HCT116 (cell line): ENCODE measurements around the gene CHST11. TPM values are rescaled to one million over a fixed set of nuclear protein-coding genes. Genes with fewer than 3 reads are reported as not detected.

Experiments
- ATAC-seq: fragments of 200-7000 bp; cut with Tn5 transposase; 2 replicates; pipeline ENCODE4 v1.9.1; 2020; ENCODE audit warnings: mild to moderate bottlenecking, moderate library complexity
- BruUV-seq: library from RNA; stranded (reverse); fragments of 400-500 nt; replicated peaks from 2 replicates; lab custom pipeline; 2021; lab: Mats Ljungman, UMichigan
- CTCF ChIA-PET: fragments of 300-600 bp; sonication (Branson Sonifier 250); formaldehyde crosslinking; loops from one replicate; lab custom pipeline; 2021; ENCODE audit warnings: antibody characterized with exemption; lab: Charles Lee
- POLR2A ChIA-PET: fragments of 300-600, 350-600 bp; sonication (Branson Sonifier 250); formaldehyde crosslinking; loops from one replicate; lab custom pipeline; 2021; ENCODE audit warnings: antibody characterized with exemption; lab: Charles Lee
- RAD21 ChIA-PET, 2 experiments: fragments of 300-600 bp; sonication (Branson Sonifier 250); formaldehyde crosslinking; loops; one replicate each; lab custom pipeline; 2023; ENCODE audit warnings: low total read pairs in 2 of 2; ENCODE audit not compliant: uncharacterized antibody in 2 of 2, unreplicated experiment in 2 of 2, low non-redundant PET in 1 of 2; lab: Charles Lee
- DNase-seq: peaks from one replicate; pipeline ENCODE4 v3.0.0-alpha.2; 2010; ENCODE audit warnings: low read depth, low spot score
- H2AFZ ChIP-seq: fragments of 200-600 bp; shearing (Covaris generic), sonication (generic); 2 replicates; pipeline ENCODE4 v1.6.1; 2017; ENCODE audit warnings: low read depth, mixed run types, mixed read lengths, antibody characterized with exemption, low read length; ENCODE audit not compliant: poor library complexity, severe bottlenecking
- H3K27ac ChIP-seq: 2 replicates; pipeline ENCODE4 v1.5.1; 2012; ENCODE audit warnings: low read depth, low read length
- H3K27me3 ChIP-seq: fragments of 200-600 bp; sonication (generic); 2 replicates; pipeline ENCODE4 v1.6.1; 2016; ENCODE audit warnings: mixed run types, low read length, mixed read lengths; ENCODE audit not compliant: insufficient read depth
- H3K36me3 ChIP-seq, 2 experiments: fragments of 200-500 bp in 1 of 2; fragments of 200-600 bp in 1 of 2; sonication (Bioruptor generic) in 1 of 2; sonication (generic) in 1 of 2; 2 replicates each; pipeline versions ENCODE4 v1.5.1 to v1.6.1; 2014 to 2016; ENCODE audit warnings: low read length in 2 of 2, inconsistent platforms in 1 of 2, mixed read lengths in 1 of 2, mixed run types in 1 of 2; ENCODE audit not compliant: insufficient read depth in 2 of 2, control insufficient read depth in 1 of 2
- H3K4me1 ChIP-seq, 2 experiments: fragments of 200-600 bp in 1 of 2; sonication (generic) in 1 of 2; 2 replicates each; pipeline versions ENCODE4 v1.5.1 to v1.6.1; 2012 to 2017; ENCODE audit warnings: low read length in 2 of 2, inconsistent platforms in 1 of 2, mild to moderate bottlenecking in 1 of 2, mixed read lengths in 1 of 2, mixed run types in 1 of 2, moderate library complexity in 1 of 2; ENCODE audit not compliant: insufficient read depth in 2 of 2, control insufficient read depth in 1 of 2
- H3K4me2 ChIP-seq: fragments of 200-600 bp; sonication (generic); 2 replicates; pipeline ENCODE4 v1.6.1; 2017; ENCODE audit warnings: mixed run types, low read length, mixed read lengths
- H3K4me3 ChIP-seq, 2 experiments: fragments of 200-600 bp in 1 of 2; sonication (generic) in 1 of 2; replicated peaks in 1 of 2; 2 replicates each; pipeline ENCODE4 v1.5.1; 2011 to 2016; ENCODE audit warnings: low read length in 2 of 2, control low read depth in 1 of 2, low read depth in 1 of 2, mild to moderate bottlenecking in 1 of 2, mixed read lengths in 1 of 2, mixed run types in 1 of 2
- H3K79me2 ChIP-seq: fragments of 200-600 bp; sonication (generic); 2 replicates; pipeline ENCODE4 v1.6.1; 2017; ENCODE audit warnings: mild to moderate bottlenecking, mixed run types, low read length, moderate library complexity, mixed read lengths; ENCODE audit not compliant: insufficient read depth
- H3K9ac ChIP-seq: fragments of 200-600 bp; sonication (generic); 2 replicates; pipeline ENCODE4 v1.6.1; 2016; ENCODE audit warnings: low read length, mixed read lengths
- H3K9me2 ChIP-seq: fragments of 200-600 bp; sonication (generic), shearing (Covaris generic); 2 replicates; pipeline ENCODE4 v1.6.1; 2017; ENCODE audit warnings: mixed run types, mild to moderate bottlenecking, moderate library complexity; ENCODE audit not compliant: insufficient read depth
- H3K9me3 ChIP-seq, 2 experiments: fragments of 200-500 bp in 1 of 2; fragments of 200-600 bp in 1 of 2; sonication (Bioruptor generic) in 1 of 2; sonication (generic) in 1 of 2; 2 replicates each; pipeline ENCODE4 v1.6.1; 2014 to 2017; ENCODE audit warnings: low read length in 2 of 2, mixed read lengths in 2 of 2, inconsistent platforms in 1 of 2, low read depth in 1 of 2, mild to moderate bottlenecking in 1 of 2, mixed run types in 1 of 2, moderate library complexity in 1 of 2; ENCODE audit not compliant: control insufficient read depth in 1 of 2, insufficient read depth in 1 of 2
- H4K20me1 ChIP-seq: fragments of 200-600 bp; sonication (generic), shearing (Covaris generic); 2 replicates; pipeline ENCODE4 v1.6.1; 2017; ENCODE audit warnings: mixed run types, mild to moderate bottlenecking, moderate library complexity; ENCODE audit not compliant: insufficient read depth
- CBX3 ChIP-seq: IDR thresholded peaks from 2 replicates; pipeline ENCODE4 v1.6.1; 2012; ENCODE audit warnings: low read depth
- EGR1 ChIP-seq: IDR thresholded peaks from 2 replicates; pipeline ENCODE4 v1.6.1; 2012; ENCODE audit warnings: low read depth
- ELF1 ChIP-seq: IDR thresholded peaks from 2 replicates; pipeline ENCODE4 v1.6.1; 2012; ENCODE audit warnings: low read depth, borderline replicate concordance
- EZH2 ChIP-seq: fragments of 200-600 bp; sonication (generic); IDR thresholded peaks from 2 replicates; pipeline ENCODE4 v1.6.1; 2017; ENCODE audit warnings: antibody characterized with exemption, mixed run types
- EZH2phosphoT487 ChIP-seq: fragments of 200-600 bp; IDR thresholded peaks from 2 replicates; pipeline ENCODE4 v1.6.1; 2018; ENCODE audit warnings: antibody characterized with exemption, borderline replicate concordance
- FOSL1 ChIP-seq: IDR thresholded peaks from 2 replicates; pipeline ENCODE4 v1.6.1; 2012; ENCODE audit warnings: low read depth
- POLR2A ChIP-seq: IDR thresholded peaks from 2 replicates; pipeline ENCODE4 v1.7.0; 2011; ENCODE audit warnings: borderline replicate concordance; ENCODE audit not compliant: insufficient read depth, insufficient read length; ENCODE audit errors: extremely low read depth
- POLR2AphosphoS5 ChIP-seq: IDR thresholded peaks from 2 replicates; pipeline ENCODE4 v1.6.1; 2011; ENCODE audit warnings: mild to moderate bottlenecking, low read depth, low read length, moderate library complexity
- RAD21 ChIP-seq: IDR thresholded peaks from 2 replicates; pipeline ENCODE4 v1.6.1; 2012; ENCODE audit warnings: low read depth, mild to moderate bottlenecking
- SIN3A ChIP-seq: IDR thresholded peaks from 2 replicates; pipeline ENCODE4 v1.6.1; 2012; ENCODE audit warnings: low read depth
- SP1 ChIP-seq: IDR thresholded peaks from 2 replicates; pipeline ENCODE4 v1.6.1; 2012; ENCODE audit warnings: low read depth
- SRF ChIP-seq: IDR thresholded peaks from 2 replicates; pipeline ENCODE4 v1.6.1; 2012; ENCODE audit warnings: low read depth
- TCF7L2 ChIP-seq: IDR thresholded peaks from 2 replicates; pipeline ENCODE4 v1.7.0; 2011; ENCODE audit warnings: borderline replicate concordance, inconsistent platforms; ENCODE audit not compliant: insufficient read depth, insufficient read length; ENCODE audit errors: extremely low read depth
- YY1 ChIP-seq: IDR thresholded peaks from 2 replicates; pipeline ENCODE4 v1.6.1; 2011; ENCODE audit warnings: low read length, low read depth, moderate library complexity, mild to moderate bottlenecking; ENCODE audit not compliant: insufficient replicate concordance; ENCODE audit errors: extremely low read depth
- ZFX ChIP-seq: fragments of 450-650 bp; IDR thresholded peaks from 2 replicates; pipeline ENCODE4 v1.6.1; 2017
- ZNF274 ChIP-seq: fragments of 200-500 bp; sonication (Bioruptor generic); IDR thresholded peaks from 2 replicates; pipeline ENCODE4 v1.6.1; 2014; ENCODE audit warnings: mild to moderate bottlenecking, low read depth, low read length, inconsistent platforms
- intact Hi-C: fragments of 100-400 bp; cut with micrococcal nuclease; formaldehyde crosslinking; loops from 2 replicates; pipeline ENCODE4 v1.10.0; 2022
- total RNA-seq: library from RNA; stranded (reverse); gene quantifications from one replicate; pipeline ENCODE4 v1.2.1, GENCODE V29; 2021; ENCODE audit not compliant: unreplicated experiment
- TF ChIP-seq, protein P1 (sequence below): IDR thresholded peaks from 2 replicates; pipeline ENCODE4 v1.6.1; 2012
- TF ChIP-seq, protein P2 (sequence below): IDR thresholded peaks from 2 replicates; pipeline ENCODE4 v1.6.1; 2012; ENCODE audit warnings: low read depth
- TF ChIP-seq, protein P3 (sequence below), 3 experiments: fragments of 200-600 bp in 1 of 3; sonication (generic) in 1 of 3; IDR thresholded peaks in 2 of 3; conservative IDR thresholded peaks in 1 of 3; 2 replicates each; pipeline ENCODE4 v1.5.1; 2012 to 2017; ENCODE audit warnings: low read depth in 2 of 3, low read length in 2 of 3, antibody characterized with exemption in 1 of 3, borderline replicate concordance in 1 of 3, control low read depth in 1 of 3, mild to moderate bottlenecking in 1 of 3, mixed read lengths in 1 of 3, mixed run types in 1 of 3, moderate library complexity in 1 of 3; ENCODE audit not compliant: insufficient read depth in 1 of 3
- TF ChIP-seq, protein P4 (sequence below): IDR thresholded peaks from 2 replicates; pipeline ENCODE4 v1.6.1; 2012

The CHST11 gene
- total RNA-seq, 1 experiment from 2014 or later: 10.1 TPM

DNA sequence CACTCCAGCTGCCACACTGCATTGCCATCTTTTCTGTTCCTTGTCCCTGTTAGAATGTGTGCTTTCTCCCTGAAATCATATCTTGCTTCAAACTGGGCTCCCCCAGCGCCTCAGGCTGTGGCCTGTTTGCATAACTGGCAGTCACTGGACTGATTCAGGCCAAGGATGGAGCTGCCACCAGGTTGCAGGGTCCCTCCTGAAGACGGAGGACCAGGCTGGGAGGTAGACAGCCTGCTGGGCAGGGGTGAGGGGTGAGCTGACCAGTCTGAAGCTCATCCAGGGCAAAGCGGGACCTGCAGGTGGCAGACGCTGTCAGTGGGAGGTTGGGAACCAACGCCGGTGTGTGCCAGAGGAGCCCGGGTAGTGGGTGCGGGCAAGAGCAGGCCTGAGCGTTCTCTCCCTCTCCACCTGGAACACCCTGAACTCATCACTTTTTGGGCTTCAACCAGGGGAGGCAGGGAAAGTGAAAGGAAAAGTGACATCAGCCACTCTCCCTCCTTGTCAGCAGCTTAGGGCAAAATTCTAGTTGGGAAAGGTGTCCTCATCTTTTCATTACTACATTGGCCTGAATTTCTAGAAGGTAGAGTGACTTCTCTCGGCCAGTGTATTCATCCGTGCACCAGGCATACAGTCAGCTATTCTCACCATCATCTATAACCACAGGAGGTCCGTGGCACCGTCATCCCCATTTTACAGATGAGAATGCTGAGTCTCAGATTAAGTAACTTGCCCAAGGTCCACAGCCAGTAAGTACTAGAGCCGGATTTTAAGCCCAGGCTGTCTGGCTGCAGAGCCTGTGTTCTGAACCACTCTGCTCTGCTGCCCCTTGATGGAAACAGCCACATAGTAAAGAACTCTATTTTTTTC is 282.3 kb downstream of the CHST11 start:
- ChIA-PET RAD21 (no interaction called here), POLR2A (no interaction called here), CTCF (no interaction called here)
- intact Hi-C loops: no loop called here
- ATAC-seq: no peak
- Histone ChIP-seq H3K27me3 (no peaks in the 10 kb centered on the region), H3K9me3 (no peaks in the 10 kb centered on the region), H3K9ac (no peak overlapping the region), H3K27ac (no peak overlapping the region), H3K9me2 (no peaks in the 10 kb centered on the region), H3K4me1 (no peaks in the 10 kb centered on the region; a peak in 1 of 4 replicates), H3K4me3 (no peak overlapping the region), H3K79me2 (no peaks in the 10 kb centered on the region), H2AFZ (no peak overlapping the region), H3K36me3 (no peaks in the 10 kb centered on the region), H4K20me1 (no peaks in the 10 kb centered on the region), H3K4me2 (no peak overlapping the region)
- TF ChIP-seq TCF7L2: no peak
- TF ChIP-seq EZH2: no peak
- TF ChIP-seq YY1: no peak
- no peak for TF ChIP-seq RAD21
- TF ChIP-seq ELF1: no peak
- no peak for TF ChIP-seq POLR2A
- TF ChIP-seq SRF: no peak
- TF ChIP-seq EGR1: no peak
- no peak for TF ChIP-seq EZH2phosphoT487
- TF ChIP-seq ZFX: no peak
- no peak for TF ChIP-seq CBX3
- TF ChIP-seq POLR2AphosphoS5: no peak
- TF ChIP-seq, protein P1, sequence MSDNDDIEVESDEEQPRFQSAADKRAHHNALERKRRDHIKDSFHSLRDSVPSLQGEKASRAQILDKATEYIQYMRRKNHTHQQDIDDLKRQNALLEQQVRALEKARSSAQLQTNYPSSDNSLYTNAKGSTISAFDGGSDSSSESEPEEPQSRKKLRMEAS: no peak
- no peak for TF ChIP-seq FOSL1
- no peak for TF ChIP-seq ZNF274
- TF ChIP-seq, protein P2, sequence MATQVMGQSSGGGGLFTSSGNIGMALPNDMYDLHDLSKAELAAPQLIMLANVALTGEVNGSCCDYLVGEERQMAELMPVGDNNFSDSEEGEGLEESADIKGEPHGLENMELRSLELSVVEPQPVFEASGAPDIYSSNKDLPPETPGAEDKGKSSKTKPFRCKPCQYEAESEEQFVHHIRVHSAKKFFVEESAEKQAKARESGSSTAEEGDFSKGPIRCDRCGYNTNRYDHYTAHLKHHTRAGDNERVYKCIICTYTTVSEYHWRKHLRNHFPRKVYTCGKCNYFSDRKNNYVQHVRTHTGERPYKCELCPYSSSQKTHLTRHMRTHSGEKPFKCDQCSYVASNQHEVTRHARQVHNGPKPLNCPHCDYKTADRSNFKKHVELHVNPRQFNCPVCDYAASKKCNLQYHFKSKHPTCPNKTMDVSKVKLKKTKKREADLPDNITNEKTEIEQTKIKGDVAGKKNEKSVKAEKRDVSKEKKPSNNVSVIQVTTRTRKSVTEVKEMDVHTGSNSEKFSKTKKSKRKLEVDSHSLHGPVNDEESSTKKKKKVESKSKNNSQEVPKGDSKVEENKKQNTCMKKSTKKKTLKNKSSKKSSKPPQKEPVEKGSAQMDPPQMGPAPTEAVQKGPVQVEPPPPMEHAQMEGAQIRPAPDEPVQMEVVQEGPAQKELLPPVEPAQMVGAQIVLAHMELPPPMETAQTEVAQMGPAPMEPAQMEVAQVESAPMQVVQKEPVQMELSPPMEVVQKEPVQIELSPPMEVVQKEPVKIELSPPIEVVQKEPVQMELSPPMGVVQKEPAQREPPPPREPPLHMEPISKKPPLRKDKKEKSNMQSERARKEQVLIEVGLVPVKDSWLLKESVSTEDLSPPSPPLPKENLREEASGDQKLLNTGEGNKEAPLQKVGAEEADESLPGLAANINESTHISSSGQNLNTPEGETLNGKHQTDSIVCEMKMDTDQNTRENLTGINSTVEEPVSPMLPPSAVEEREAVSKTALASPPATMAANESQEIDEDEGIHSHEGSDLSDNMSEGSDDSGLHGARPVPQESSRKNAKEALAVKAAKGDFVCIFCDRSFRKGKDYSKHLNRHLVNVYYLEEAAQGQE: no peak
- no peak for TF ChIP-seq SIN3A
- TF ChIP-seq, protein P3, sequence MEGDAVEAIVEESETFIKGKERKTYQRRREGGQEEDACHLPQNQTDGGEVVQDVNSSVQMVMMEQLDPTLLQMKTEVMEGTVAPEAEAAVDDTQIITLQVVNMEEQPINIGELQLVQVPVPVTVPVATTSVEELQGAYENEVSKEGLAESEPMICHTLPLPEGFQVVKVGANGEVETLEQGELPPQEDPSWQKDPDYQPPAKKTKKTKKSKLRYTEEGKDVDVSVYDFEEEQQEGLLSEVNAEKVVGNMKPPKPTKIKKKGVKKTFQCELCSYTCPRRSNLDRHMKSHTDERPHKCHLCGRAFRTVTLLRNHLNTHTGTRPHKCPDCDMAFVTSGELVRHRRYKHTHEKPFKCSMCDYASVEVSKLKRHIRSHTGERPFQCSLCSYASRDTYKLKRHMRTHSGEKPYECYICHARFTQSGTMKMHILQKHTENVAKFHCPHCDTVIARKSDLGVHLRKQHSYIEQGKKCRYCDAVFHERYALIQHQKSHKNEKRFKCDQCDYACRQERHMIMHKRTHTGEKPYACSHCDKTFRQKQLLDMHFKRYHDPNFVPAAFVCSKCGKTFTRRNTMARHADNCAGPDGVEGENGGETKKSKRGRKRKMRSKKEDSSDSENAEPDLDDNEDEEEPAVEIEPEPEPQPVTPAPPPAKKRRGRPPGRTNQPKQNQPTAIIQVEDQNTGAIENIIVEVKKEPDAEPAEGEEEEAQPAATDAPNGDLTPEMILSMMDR (IDR thresholded peaks at IDR 0.05 in 2 of 3, conservative IDR thresholded peaks at IDR 0.05 in 1 of 3; ENCODE audit: borderline replicate concordance in 1 of 3, insufficient read depth in 1 of 3, low read depth in 2 of 3, low read length in 2 of 3): no peak
- TF ChIP-seq, protein P4, sequence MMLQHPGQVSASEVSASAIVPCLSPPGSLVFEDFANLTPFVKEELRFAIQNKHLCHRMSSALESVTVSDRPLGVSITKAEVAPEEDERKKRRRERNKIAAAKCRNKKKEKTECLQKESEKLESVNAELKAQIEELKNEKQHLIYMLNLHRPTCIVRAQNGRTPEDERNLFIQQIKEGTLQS: no peak
- TF ChIP-seq SP1: no peak
- DNase-seq: no peak
- no TSS peak for BruUV-seq
